DOHH2 (cell line): ENCODE results near the gene NPAS3.

Experiments used
- H3F3A ChIP-seq: fragments of 200-600 bp; sonication (generic), shearing (Covaris generic); 2 replicates; pipeline ENCODE4 v1.6.0; 2016; ENCODE audit warnings: antibody characterized with exemption, mild to moderate bottlenecking; ENCODE audit not compliant: control insufficient read depth, insufficient read depth
- H3K27ac ChIP-seq: fragments of 200-600 bp; sonication (generic); 2 replicates; pipeline ENCODE4 v1.5.1; 2014; ENCODE audit warnings: low read depth, mild to moderate bottlenecking, low read length, moderate library complexity
- H3K27me3 ChIP-seq: fragments of 200-600 bp; sonication (generic); 2 replicates; pipeline ENCODE4 v1.6.1; 2014; ENCODE audit warnings: mild to moderate bottlenecking, low read length, mixed read lengths; ENCODE audit not compliant: control insufficient read depth
- H3K36me3 ChIP-seq: fragments of 200-600 bp; sonication (generic); 2 replicates; pipeline ENCODE4 v1.6.1; 2014; ENCODE audit warnings: mild to moderate bottlenecking, low read length, moderate library complexity, mixed read lengths; ENCODE audit not compliant: control insufficient read depth
- H3K4me1 ChIP-seq: fragments of 200-600 bp; sonication (generic); 2 replicates; pipeline ENCODE4 v1.6.1; 2014; ENCODE audit warnings: mild to moderate bottlenecking, low read length, mixed read lengths; ENCODE audit not compliant: control insufficient read depth
- H3K4me2 ChIP-seq: fragments of 200-600 bp; sonication (generic); 2 replicates; pipeline ENCODE4 v1.6.0; 2014; ENCODE audit warnings: mild to moderate bottlenecking, low read length, moderate library complexity
- H3K4me3 ChIP-seq: fragments of 200-600 bp; sonication (generic); 2 replicates; pipeline ENCODE4 v1.5.1; 2014; ENCODE audit warnings: mild to moderate bottlenecking, low read length, mixed read lengths
- H3K79me2 ChIP-seq: fragments of 200-600 bp; sonication (generic); 2 replicates; pipeline ENCODE4 v1.6.1; 2014; ENCODE audit warnings: mild to moderate bottlenecking, low read length, mixed read lengths; ENCODE audit not compliant: control insufficient read depth
- H3K9me2 ChIP-seq: fragments of 200-600 bp; sonication (generic); replicated peaks from 2 replicates; pipeline ENCODE4 v1.6.1; 2014; ENCODE audit warnings: mild to moderate bottlenecking, low read length, mixed read lengths; ENCODE audit not compliant: control insufficient read depth
- H3K9me3 ChIP-seq: fragments of 200-600 bp; sonication (generic); 2 replicates; pipeline ENCODE4 v1.6.1; 2014; ENCODE audit warnings: antibody characterized with exemption, low read length, mixed read lengths; ENCODE audit not compliant: control insufficient read depth, insufficient read depth
- H4K20me1 ChIP-seq: fragments of 200-600 bp; sonication (generic); 2 replicates; pipeline ENCODE4 v1.6.0; 2014; ENCODE audit warnings: low read depth, mild to moderate bottlenecking, antibody characterized with exemption, low read length, moderate library complexity; ENCODE audit not compliant: control insufficient read depth, insufficient read depth
- EZH2phosphoT487 ChIP-seq: fragments of 200-600 bp; sonication (generic); IDR thresholded peaks from 2 replicates; pipeline ENCODE4 v1.6.1; 2017; ENCODE audit warnings: borderline replicate concordance, mild to moderate bottlenecking, antibody characterized with exemption, low read length, moderate library complexity, mixed read lengths
- TF ChIP-seq, protein P1 (sequence below): fragments of 200-600 bp; sonication (generic); IDR thresholded peaks from one replicate; pipeline ENCODE4 v1.5.1; 2014; ENCODE audit warnings: antibody characterized with exemption, mild to moderate bottlenecking, low read depth, low read length; ENCODE audit not compliant: poor library complexity, severe bottlenecking

The NPAS3 gene

DNA sequence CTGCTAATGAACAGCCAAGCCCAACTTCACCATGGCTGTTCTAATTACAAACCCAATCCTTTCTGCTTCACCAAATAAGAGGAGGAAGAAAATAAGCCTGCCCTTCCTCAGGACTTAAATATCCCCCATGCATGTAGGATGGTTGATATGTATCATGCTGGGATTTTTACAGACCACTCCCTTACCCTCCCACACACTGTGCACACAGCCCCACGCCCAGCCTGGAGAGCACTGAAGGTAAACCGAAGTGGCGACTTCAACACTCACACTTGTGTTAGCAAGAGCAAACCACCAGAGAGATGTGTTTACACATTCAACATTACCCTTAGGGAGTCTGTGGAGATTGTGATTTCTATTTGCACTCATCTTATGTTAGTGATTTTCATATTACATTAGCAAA, 771.0 kb downstream of the NPAS3 start:
- Histone ChIP-seq H3K4me3 (no peak overlapping the region), H3K27me3 (no peaks in the 10 kb centered on the region), H3K4me1 (no peaks in the 10 kb centered on the region), H3K9me3 (no peaks in the 10 kb centered on the region), H3K36me3 (no peaks in the 10 kb centered on the region), H4K20me1 (no peaks in the 10 kb centered on the region), H3K27ac (no peak overlapping the region), H3K4me2 (no peak overlapping the region), H3K9me2 (no peaks in the 10 kb centered on the region), H3F3A (no peaks in the 10 kb centered on the region), H3K79me2 (no peaks in the 10 kb centered on the region)
- TF ChIP-seq, protein P1, sequence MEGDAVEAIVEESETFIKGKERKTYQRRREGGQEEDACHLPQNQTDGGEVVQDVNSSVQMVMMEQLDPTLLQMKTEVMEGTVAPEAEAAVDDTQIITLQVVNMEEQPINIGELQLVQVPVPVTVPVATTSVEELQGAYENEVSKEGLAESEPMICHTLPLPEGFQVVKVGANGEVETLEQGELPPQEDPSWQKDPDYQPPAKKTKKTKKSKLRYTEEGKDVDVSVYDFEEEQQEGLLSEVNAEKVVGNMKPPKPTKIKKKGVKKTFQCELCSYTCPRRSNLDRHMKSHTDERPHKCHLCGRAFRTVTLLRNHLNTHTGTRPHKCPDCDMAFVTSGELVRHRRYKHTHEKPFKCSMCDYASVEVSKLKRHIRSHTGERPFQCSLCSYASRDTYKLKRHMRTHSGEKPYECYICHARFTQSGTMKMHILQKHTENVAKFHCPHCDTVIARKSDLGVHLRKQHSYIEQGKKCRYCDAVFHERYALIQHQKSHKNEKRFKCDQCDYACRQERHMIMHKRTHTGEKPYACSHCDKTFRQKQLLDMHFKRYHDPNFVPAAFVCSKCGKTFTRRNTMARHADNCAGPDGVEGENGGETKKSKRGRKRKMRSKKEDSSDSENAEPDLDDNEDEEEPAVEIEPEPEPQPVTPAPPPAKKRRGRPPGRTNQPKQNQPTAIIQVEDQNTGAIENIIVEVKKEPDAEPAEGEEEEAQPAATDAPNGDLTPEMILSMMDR: no peak
- TF ChIP-seq EZH2phosphoT487: no peak

DNA sequence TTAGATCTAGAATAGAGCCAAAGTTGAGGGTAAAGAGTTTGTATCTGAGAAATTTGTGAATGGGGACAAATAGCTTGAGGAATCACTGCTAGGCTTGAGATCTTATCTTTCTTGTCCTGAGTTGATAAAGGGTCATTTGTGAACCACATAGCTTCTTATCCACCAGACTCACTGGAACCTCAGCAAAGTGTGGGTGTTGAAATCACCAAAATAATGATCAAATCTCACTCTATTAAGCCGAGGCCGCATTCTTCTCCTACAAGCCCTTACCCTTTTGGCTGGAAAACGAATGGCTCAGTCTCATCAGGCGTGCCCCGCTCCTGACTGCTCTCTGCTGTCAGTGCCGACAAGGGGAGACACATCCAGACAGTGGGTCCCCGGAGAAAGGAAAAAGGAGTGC, 771.6 kb downstream of the NPAS3 start:
- Histone ChIP-seq H3K36me3 (no peaks in the 10 kb centered on the region), H3K4me1 (no peaks in the 10 kb centered on the region)
- TF ChIP-seq, protein P1: no peak
- TF ChIP-seq EZH2phosphoT487: no peak

DNA sequence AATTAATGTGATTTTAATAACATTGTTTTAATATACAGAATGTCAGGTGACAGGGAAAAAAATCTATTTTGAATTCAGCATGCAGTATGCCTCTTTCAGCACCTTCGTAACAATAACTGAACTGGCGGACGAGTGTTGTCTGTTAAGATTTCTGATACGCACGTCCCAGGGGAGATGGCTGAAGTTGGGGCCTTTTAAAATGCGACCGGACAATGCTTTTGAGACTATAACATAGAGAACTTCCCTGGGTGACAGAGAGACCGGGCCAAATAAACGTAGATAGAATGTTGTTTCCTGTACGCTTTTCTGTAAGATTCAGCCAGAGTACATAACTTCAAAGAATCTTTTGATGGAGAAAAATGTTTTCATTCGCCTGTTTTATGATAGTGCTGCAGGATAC, 772.5 kb downstream of the NPAS3 start:
- no peaks in the 10 kb centered on the region for H3K4me1 ChIP-seq
- no peaks in the 10 kb centered on the region for H3K9me3 ChIP-seq
- H4K20me1 ChIP-seq: no peaks in the 10 kb centered on the region
- TF ChIP-seq, protein P1: no peak
- TF ChIP-seq EZH2phosphoT487: no peak
- H3K79me2 ChIP-seq: no peaks in the 10 kb centered on the region
- no peaks in the 10 kb centered on the region for H3K27me3 ChIP-seq
- no peaks in the 10 kb centered on the region for H3F3A ChIP-seq
- H3K27ac ChIP-seq: no peak overlapping the region
- H3K4me2 ChIP-seq: no peak overlapping the region
- no peaks in the 10 kb centered on the region for H3K36me3 ChIP-seq
- no peaks in the 10 kb centered on the region for H3K9me2 ChIP-seq
- no peak overlapping the region for H3K4me3 ChIP-seq

More for the DNA sequence above, 771.6 kb downstream of the NPAS3 start:
- Histone ChIP-seq H4K20me1 (no peaks in the 10 kb centered on the region), H3K79me2 (no peaks in the 10 kb centered on the region), H3K27me3 (no peaks in the 10 kb centered on the region), H3K9me3 (no peaks in the 10 kb centered on the region), H3K9me2 (no peaks in the 10 kb centered on the region), H3K4me2 (no peak overlapping the region), H3K27ac (no peak overlapping the region), H3K4me3 (no peak overlapping the region), H3F3A (no peaks in the 10 kb centered on the region)

DNA sequence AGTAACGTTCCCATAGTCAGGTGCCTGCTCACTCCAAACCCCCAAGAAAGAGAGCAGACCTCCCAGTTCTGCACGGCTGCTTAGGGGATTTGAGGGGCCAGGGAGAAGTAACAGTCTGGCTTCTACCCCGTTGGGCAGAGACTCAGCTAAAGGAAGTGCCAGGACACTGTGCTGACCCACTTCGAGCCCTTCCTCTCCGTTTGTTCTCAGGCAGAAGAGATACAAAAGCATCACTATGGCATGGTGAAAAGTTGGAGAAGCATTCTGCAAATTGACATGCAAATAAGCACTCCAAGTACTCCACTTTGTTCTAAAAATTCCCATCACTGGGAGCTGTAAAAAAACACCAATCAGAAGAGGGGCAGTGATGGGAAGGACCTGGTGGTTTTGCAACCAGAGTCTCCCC, 773.1 kb downstream of the NPAS3 start:
- Histone ChIP-seq H3K9me2 (no peaks in the 10 kb centered on the region), H3K4me3 (no peak overlapping the region), H3K4me1 (no peaks in the 10 kb centered on the region), H3F3A (no peaks in the 10 kb centered on the region), H3K4me2 (no peak overlapping the region), H3K27ac (no peak overlapping the region), H3K27me3 (no peaks in the 10 kb centered on the region), H3K9me3 (no peaks in the 10 kb centered on the region), H3K36me3 (no peaks in the 10 kb centered on the region), H4K20me1 (no peaks in the 10 kb centered on the region), H3K79me2 (no peaks in the 10 kb centered on the region)
- TF ChIP-seq EZH2phosphoT487: no peak
- TF ChIP-seq, protein P1: no peak
